Pulmonary artery endothelial cell (primary cell): ENCODE measurements around the gene LRMDA. TPM values are rescaled to one million over a fixed set of nuclear protein-coding genes. Genes with fewer than 3 reads are reported as not detected.

Source experiments
- DNase-seq: peaks from one replicate; pipeline ENCODE4 v3.0.0-alpha.2; 2011; ENCODE audit warnings: low read depth, low spot score
- total RNA-seq: library from RNA; depleted of rRNA; stranded (reverse); fragments of >200 nt; gene quantifications from 2 replicates; pipeline ENCODE4 v1.2.3, GENCODE V29; 2014

The LRMDA gene
- total RNA-seq, 1 donor from 2014 or later, result 14.6 TPM

DNA sequence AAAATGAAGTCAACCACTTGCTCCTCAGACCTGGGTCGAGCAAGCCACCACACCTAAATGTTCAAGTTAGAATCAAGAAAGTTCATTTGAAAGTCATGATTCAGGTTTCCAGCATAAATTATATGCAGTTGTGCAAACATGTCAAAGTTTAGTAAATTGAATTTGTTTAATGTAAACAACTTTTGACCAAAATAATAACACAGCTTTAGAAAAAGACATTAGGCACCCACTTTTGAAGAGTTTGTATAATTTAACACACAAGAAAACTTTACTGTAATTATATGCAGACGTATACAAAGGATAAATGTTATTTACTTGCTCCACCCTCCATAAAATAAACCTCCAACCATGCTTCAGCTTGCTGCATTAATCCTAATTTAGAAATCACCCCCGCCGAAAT lies 680.0 kb downstream of the LRMDA start:
- DNase-seq, result no peak

DNA sequence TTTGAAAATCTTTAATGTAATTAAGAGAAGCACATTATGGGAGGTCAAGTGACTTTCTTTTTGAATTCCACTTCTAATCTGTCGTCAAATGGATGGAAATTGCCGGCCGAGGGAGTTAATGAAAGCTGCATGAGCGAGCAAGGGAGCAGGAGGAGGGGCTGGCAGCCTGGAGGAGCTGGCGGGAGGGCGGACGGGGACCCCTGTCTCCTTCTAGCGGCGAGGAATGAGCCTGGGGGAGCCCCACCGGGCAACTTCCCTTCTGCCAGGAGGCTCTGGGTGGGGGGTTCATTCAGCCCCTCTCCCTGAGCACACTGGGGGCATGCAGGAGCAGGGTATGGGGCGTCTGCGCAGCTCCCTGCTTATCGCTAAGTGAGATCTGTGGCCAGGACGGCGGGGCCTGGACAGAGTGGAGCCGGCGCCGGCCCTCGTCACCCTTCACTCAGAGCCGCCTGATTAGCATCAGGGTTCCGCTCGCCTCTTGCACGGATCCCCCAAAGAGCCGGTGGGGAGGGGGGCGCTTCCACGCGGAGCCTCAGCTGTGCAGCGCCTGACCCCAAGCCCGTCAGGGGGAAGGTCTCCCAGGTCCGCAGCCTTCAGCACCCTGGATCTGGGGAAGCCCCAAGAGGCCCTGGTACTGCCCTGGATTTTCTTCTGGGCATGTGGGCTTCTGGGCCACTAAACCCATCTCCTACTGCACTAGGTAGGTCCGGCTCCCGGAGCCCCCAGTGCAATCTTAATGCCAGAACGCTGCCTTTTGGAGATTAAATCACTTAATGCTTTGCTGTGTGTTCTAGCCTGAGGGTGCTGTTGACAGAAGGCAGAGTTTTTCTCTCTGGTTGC lies 680.8 kb downstream of the LRMDA start:
- DNase-seq, result no peak

DNA sequence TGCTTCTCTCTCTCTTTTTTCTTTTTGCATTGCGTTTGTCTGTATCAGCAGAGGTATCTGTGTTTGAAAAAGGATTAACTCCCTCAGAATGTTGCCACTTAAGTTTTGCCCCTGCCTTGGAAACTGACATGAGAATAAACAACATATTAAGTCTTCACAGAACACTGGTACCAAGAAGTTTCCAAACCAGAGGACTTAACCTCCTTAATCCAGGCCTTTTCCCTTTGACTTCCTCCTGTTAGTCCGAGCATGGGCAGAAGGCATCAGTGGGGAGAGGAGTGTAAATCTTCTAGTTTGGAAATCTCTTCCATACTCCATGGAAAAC lies 681.4 kb downstream of the LRMDA start:
- DNase-seq, result no peak

DNA sequence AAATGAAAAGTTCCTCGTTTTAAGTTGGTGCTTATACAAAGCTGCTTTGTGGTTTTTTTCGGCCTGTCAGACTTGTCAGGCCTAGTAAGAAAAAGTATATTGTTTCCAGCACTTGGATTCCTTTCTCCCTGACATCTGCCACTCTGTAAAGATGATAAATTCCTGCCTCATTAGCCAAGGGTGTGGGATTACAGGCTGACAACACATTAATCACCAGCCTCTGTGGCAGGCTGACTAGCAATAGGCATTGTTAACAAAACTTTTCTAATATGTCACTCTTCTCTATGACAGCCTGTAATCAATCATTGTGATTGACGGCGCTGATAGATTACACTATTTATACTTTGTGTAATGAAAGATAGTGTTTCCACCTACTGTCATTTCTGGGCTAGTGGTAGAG lies 682.5 kb downstream of the LRMDA start:
- no peak for DNase-seq

DNA sequence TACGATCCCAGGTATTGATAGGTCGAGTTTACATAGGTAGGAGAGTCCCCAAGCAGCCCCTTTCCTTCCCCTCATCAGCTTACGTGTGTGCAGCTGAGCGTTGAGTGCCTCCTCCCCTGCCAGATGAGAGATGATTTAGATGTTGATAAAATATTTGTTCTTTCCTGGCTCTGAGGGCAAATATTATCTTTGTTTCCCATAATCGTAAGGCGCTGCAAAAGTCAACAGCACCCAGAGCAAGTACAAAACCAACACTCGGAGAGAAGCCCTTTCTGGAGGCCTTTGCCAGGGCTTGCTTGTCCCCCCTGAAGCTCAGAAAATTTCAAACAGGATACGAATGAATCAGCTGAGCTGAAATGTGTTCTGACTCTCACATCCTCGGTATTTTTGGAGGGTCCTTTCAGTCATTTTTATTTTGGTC lies 683.2 kb downstream of the LRMDA start:
- DNase-seq, result no peak

DNA sequence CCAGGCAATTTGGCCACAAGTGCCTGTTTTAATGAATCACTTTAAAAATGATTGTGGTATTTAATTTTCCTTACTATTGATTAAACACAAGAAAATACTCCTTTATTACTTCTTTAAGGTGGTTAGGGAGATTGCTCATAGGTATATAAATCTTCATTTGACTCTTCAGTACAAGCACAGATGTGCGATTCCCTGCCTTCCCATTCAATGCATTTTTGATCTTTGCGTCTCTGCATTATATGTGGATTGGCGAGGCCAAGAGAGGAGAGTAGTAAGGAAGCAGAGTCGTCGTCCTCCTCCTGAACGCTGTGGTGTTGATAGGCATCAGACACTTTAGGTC lies 683.7 kb downstream of the LRMDA start:
- no peak for DNase-seq

DNA sequence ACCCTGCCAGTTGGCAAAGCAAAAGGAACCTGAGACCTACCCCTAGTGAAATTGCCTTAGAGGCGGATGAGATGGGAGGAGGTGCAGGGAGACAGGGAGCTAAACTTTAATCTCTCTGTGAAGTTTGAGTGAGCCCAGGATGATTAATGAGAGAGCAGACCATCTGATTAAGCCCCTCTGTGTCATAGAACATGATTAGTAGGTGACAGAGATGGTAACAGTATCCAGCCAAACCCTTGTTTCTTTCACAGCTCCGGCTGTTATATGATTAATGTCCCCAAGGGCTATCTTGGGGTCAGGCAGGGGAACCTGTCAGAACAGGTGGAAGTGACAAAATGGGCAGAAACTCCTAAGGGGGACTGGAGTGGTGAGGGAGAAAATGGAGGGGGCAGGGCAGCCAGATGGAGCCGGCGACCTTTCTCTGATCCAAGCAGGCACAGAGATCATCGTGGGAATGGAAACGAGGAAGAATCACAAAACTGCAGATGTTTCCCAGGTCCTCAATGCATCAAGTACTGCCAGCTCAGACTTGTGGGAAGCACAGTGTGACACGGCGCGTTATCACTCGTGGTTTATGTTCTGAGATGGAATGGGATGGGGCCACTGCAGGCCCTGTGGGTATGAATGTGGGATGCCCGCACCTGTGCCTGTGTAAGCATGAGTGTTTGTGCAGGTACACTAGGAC lies 684.2 kb downstream of the LRMDA start:
- no peak for DNase-seq

DNA sequence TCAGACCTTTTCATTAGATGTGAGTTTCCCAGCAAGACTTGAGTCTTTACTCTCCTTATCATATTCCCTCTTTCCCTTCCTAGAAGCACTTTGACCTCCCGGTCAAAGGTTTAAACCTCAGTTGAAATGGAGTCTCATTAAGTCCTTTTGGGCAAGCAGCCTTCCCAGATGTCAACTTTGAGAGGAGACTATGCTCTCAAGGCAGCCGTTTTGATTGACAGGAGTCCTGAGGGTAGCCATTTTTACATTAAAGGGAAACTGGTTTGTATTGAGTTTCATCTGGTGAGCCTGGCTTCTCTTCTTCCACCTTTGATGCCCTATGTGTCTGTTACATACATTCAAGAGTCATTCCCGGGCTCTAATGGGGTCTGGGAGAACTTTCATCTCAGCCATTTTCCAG lies 685.1 kb downstream of the LRMDA start:
- no peak for DNase-seq

DNA sequence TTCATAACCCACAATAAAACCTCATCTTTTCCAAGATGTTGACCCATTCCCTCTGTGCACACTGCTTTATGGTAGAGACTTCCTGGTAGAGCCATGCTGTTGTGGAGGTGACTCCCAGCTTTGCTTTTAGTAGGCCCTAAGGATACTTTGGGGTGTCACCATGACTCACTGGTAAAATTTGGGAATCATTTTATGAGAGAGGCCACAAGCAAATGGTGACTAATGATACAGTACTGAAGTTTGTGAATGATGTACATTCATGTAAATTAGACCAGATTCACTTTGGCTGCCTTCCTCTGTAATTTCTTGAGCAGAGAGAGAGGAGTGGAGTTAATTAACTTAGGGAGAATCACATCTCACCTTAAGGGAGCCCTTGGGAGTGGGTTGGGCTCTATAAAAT lies 686.5 kb downstream of the LRMDA start:
- DNase-seq, result no peak

DNA sequence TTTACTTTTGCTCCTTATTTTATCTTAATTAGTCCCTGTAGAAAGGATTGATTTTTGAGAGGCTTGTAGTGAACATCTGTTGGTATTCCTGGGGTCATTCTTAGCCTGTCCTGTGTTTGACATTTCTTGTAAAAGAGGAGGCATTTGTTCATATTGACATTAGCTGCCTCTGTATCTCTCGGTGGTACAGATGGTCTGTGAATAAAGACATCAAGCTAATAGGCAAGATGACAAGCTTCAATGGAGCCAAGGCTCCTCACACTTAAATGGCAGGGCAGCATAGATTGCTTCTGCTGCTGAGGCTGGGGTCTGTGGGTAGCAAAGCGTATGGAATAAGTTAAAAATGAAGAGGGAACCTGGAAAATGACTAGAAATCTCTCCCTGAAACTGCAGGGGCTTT lies 687.6 kb downstream of the LRMDA start:
- no peak for DNase-seq

DNA sequence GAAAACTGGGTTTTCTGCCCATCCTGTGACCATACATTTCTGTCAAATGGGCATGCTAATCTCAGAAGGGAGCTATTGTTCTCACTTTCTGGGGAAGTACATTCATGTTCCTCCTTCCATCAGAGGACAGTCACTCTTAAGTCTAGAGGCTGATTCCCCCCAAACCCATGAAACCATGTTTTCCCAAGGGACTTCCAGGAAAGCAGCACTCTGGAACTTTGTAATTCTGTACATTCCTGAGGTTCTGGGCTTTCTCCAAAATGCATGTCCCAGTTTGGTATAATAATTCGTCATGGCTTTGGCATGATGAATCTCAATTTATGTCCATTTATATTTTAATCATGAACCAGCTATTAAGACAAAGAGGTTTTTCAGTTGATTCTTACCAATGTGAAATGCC lies 688.1 kb downstream of the LRMDA start:
- DNase-seq, result no peak

DNA sequence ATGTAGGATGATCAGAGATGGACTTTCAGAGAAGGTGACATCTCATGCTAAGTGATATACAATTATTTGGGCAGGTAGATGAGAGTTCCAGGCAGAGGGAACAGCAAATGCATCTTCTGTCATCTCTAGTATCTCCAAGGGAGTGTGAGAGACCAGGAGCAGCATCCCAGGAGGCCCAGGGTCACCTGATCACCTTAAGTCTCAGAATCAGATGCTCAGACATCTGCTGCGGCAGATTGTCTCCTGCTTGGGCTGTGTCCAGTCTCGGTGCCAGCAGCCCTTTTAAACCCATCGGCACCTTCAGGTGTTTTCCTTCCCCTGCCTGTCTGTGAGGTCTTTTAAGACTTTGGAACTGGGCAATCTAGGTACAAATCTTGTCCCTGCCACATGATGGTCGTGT lies 690.6 kb downstream of the LRMDA start:
- no peak for DNase-seq

DNA sequence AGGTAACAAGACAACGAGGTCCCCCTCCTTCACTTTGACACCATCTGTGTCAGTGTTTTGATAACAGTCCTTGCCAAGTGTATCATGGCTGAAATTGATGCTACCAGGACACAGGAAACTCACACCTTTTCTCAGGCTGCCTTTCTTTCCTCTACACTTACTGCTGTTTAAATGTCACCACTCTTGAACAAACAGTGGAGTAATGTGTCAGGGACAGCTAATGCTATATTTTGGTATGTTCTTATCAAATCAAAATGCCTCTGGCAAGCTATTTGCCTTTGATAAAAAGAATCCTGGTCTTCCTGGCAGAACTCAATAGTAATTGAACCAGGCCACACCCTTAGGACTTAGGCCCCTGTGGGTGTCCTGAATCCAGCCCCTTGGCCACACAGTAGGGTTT lies 692.9 kb downstream of the LRMDA start:
- DNase-seq, result no peak

DNA sequence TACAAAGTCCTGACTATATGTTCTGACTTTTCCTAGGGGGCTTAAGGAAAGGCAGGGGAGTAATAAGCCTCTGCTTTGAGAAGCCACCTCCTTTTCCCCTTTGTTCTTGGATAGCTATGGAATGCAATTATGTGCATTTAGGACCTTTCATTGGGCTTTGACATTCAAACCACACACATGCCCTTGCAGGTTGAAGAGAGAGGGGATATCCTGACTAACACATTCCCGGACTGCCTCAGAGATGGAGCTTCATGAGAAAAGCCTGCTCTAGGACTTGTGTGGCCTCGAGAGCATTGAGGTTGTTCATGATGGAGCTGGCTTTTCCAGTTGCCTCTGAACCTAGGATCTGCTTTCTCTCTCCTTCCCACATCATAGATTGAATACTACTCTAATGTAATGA lies 694.5 kb downstream of the LRMDA start:
- DNase-seq, result no peak

DNA sequence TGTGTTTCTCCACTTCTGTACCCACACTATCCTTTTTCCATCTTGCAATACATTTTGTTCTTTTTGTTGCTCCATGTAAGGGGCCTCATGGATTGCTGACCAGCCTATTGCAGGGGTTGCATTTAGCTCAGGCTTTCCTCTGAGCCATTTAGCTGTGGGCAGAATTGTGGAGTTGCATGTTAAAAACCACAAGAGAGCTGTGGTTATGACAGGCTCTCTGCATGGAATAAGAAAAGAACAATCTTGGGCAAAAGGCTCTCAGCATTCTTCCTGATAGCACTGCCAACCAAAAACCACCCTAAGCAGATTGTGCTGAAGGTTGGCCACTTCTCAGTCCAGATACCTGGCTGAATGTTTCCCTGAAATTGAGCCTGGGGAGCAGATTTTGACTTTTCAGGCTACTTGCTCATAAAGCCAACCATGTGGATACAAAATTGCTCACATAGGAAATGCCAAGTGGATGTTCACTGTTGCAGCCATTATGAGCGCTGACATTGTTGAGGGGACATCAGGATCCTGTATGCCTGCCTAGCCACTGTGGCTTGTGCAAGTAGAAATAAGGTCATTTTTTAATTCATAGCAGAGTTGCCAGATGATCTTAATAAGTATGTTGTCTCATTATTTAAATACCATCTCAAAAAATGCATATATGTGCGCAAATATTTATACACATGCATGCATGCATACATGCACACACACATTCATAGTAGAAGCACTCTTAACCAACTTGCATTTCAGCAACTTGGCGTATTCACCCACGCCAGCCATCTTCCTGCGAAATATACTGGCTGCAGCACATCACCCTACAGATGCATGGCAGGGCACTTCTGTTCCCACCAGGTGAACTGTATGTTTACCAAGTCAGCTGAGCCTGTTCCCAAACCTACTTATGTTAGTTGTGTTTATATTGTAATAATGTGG lies 695.4 kb downstream of the LRMDA start:
- DNase-seq, result no peak

DNA sequence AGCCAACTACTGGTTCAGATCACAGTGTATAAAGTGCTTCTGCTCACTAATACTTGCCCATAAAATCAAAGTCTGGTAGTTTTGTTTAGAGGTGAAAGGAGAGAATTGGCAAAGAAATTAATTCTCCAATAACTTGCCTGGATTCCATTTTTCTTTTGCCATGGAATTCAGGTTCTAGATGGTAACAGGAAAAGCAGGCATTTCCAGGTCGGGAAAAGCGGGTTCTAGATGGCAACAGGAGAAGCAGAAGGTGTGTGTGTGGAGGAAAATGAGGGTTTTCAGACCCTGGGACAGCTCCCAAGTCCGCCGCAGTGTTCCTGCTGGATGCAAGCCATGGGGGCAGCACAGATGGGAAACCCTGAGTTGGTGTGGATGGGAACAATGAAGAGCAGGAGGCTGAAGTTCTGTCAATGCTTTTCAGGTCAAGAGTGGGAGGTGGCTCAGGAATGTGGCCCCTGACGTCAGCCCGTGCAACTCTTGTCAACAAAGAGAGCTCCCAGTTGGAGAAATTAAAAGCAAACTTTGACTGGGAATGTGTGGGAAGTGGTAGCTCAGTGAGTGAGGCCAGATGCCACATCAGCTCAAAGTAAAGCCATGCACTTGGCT lies 696.7 kb downstream of the LRMDA start:
- DNase-seq, result no peak

DNA sequence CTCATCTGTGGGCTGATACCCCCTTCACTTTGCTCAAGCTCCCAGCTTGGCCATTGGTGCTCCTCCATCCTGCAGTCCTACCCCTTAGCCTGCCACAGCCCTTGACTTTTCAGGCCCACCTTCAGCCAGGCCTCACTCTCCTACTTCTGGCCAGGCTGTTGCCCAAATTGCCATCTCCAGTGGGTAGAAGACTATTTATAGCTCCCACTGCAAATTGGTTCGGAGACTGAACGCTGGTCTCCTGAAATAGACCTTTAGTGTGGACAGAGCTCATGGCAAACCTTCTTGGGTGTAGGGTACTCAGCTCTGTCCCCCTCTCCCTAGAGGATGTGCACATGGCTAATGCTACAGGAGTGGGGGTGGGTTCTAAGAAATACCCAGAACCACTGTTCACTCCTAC lies 697.8 kb downstream of the LRMDA start:
- DNase-seq, result no peak

DNA sequence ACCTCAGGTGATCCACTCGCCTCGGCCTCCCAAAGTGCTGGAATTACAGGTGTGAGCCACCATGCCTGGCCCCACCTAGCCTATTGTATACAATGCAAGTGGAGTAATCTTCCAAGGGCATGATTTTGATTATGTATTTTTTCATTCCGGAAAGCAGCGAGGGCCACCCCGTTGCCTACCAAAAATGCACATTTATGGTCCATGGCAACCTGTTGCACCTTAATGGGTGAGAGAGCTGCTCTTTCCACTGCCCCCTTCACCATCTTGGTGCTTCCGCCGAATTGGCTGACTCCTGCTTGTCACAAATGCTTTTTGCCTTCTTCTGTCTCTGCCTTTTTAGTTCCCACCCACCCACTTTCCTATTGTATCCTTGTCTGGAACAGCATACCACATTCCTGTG lies 699.5 kb downstream of the LRMDA start:
- DNase-seq, result no peak

DNA sequence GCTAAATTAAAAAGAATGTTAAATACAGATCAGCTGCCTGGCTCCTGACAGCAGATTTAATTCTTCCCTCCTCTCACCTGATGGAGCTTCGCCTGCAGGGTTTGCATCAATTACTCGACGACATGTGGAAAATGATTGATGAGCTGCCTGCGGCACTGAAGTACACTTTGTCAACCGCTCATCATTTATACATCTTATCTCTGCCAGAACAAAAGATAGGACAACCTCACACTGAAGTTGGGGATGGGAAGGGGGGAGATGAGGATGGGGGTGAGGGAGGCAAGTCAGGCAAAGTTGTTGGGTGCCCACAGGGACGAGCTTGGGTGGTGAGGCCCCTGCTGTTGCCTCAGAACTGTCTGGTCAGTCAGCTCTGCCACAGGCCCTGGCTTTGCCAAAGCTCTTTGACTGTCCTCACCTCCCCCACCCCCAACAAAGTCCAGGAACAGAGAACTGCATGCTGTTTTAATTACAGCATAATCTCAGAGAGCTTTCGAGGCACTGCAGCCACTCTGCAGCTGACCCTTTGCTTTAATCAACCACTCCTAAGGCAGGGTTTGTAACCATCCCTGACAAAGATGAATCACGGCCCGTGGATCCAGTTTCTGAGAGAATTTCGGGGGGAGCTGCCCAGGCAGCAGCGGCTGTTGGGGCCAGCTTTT lies 702.3 kb downstream of the LRMDA start:
- DNase-seq, result no peak

DNA sequence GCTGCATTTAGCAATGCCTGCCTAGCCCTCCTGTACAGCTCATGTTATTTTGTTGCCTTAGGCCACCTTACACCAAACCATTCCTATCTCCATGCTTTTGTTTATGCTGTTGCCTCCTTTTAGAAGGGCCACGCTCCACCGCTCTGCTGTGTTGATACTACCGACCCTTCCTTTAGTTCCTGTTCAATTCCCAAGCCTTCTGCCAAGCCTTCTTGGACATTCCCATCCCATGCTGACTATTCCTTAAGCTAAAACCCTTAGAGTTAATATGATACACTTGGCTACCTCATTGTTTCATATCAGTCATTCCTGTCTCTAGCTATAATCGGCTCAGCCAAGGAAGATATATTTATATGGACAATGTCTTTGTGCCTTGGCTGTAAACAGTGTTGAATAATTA lies 705.5 kb downstream of the LRMDA start:
- DNase-seq, result no peak

DNA sequence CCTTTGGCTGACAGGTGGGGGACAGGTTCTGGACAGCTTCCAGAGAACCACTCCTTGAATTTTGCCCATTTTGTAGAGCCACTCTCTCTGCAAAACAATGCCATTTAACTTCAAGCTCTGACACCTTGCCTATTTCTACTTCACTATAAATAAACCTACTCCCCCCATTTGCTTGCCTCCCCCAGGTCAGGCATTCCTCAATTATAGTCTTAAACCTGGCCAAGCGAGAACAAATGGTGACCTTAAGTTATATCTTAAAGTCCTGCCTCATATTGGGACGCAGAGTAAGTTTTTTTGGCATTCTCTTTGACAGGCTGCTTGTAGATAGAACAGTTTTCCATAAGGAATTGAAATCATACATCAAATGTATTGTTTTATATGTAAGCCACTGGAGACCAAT lies 706.9 kb downstream of the LRMDA start:
- DNase-seq, result no peak
